Measurements from ENCODE around the gene HTT. TPM values are rescaled to one million over a fixed set of nuclear protein-coding genes. Genes with fewer than 3 reads are reported as not detected.

Gene HTT
- total RNA-seq, 1 experiment from 2014 or later, result 37.4 TPM

DNA sequence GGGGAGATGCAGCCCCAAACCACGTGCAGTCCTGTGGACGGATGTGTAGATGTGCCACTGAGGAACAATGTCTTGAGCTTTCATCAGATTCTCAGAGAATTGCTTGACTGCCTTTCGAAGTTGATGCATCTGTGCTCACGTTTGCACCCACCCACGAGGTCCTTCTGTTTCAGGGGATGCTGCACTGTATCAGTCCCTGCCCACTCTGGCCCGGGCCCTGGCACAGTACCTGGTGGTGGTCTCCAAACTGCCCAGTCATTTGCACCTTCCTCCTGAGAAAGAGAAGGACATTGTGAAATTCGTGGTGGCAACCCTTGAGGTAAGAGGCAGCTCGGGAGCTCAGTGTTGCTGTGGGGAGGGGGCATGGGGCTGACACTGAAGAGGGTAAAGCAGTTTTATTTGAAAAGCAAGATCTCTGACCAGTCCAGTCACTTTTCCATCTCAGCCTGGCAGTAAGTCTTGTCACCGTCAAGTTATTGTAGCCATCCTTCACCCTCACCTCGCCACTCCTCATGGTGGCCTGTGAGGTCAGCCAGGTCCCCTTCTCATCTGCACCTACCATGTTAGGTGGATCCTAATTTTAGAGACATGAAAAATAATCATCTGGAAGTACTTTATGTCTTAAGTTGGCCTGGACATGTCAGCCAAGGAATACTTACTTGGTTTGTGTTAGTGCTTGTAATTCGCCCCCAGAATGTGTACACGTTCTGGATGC, 138.1 kb downstream of the HTT start:
- Histone ChIP-seq H3K4me1 (ENCODE audit: control insufficient read depth in 1 of 2, insufficient read depth in 2 of 2, low read length in 2 of 2) (no peaks in the 10 kb centered on the region), H3K9me3 (ENCODE audit: control insufficient read depth in 1 of 2, insufficient read depth in 1 of 2, low read depth in 1 of 2, low read length in 2 of 2) (no peaks in the 10 kb centered on the region), H3K36me3 (ENCODE audit: control insufficient read depth in 1 of 2, insufficient read depth in 2 of 2, low read length in 2 of 2) (peaks cover 12 to 33% of the 10 kb centered on the region in 2 experiments), H2AFZ (ENCODE audit: low read depth, low read length, poor library complexity, severe bottlenecking) (no peak overlapping the region), H3K79me2 (ENCODE audit: insufficient read depth, low read length) (no peaks in the 10 kb centered on the region), H4K20me1 (ENCODE audit: insufficient read depth) (no peaks in the 10 kb centered on the region), H3K4me2 (ENCODE audit: low read length) (no peak overlapping the region), H3K27ac (ENCODE audit: low read depth, low read length) (no peak overlapping the region), H3K4me3 (replicated peaks in 1 of 2; ENCODE audit: low read depth in 1 of 2, low read length in 2 of 2) (no peak overlapping the region), H3K27me3 (ENCODE audit: insufficient read depth, low read length) (no peaks in the 10 kb centered on the region), H3K9me2 (ENCODE audit: insufficient read depth) (no peaks in the 10 kb centered on the region), H3K9ac (ENCODE audit: low read length) (no peak overlapping the region)
- intact Hi-C loops (cut with micrococcal nuclease), result no loop called here
- no peak for ATAC-seq
- ChIA-PET RAD21 (ENCODE audit: low non-redundant PET in 1 of 2, low total read pairs in 2 of 2, uncharacterized antibody in 2 of 2, unreplicated experiment in 2 of 2) (no interaction called here), POLR2A (no interaction called here), CTCF (no interaction called here)
- DNase-seq (ENCODE audit: low read depth, low spot score), result no peak
- BruUV-seq (replicated peaks), result no TSS peak
- no peak for TF ChIP-seq JUND (IDR thresholded peaks at IDR 0.05)
- no peak for TF ChIP-seq POLR2A (IDR thresholded peaks at IDR 0.05; ENCODE audit: borderline replicate concordance, extremely low read depth, insufficient read depth, insufficient read length)
- no peak for TF ChIP-seq CTCF (IDR thresholded peaks at IDR 0.05 in 2 of 3, conservative IDR thresholded peaks at IDR 0.05 in 1 of 3; ENCODE audit: borderline replicate concordance in 1 of 3, insufficient read depth in 1 of 3, low read depth in 2 of 3, low read length in 2 of 3)
- TF ChIP-seq, protein P1, sequence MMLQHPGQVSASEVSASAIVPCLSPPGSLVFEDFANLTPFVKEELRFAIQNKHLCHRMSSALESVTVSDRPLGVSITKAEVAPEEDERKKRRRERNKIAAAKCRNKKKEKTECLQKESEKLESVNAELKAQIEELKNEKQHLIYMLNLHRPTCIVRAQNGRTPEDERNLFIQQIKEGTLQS (IDR thresholded peaks at IDR 0.05), result no peak
- TF ChIP-seq SRF (IDR thresholded peaks at IDR 0.05; ENCODE audit: low read depth), result no peak
- TF ChIP-seq CEBPB (IDR thresholded peaks at IDR 0.05; ENCODE audit: low read depth), result no peak
- TF ChIP-seq, protein P2, sequence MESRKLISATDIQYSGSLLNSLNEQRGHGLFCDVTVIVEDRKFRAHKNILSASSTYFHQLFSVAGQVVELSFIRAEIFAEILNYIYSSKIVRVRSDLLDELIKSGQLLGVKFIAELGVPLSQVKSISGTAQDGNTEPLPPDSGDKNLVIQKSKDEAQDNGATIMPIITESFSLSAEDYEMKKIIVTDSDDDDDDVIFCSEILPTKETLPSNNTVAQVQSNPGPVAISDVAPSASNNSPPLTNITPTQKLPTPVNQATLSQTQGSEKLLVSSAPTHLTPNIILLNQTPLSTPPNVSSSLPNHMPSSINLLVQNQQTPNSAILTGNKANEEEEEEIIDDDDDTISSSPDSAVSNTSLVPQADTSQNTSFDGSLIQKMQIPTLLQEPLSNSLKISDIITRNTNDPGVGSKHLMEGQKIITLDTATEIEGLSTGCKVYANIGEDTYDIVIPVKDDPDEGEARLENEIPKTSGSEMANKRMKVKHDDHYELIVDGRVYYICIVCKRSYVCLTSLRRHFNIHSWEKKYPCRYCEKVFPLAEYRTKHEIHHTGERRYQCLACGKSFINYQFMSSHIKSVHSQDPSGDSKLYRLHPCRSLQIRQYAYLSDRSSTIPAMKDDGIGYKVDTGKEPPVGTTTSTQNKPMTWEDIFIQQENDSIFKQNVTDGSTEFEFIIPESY (IDR thresholded peaks at IDR 0.05; ENCODE audit: extremely low read depth, insufficient replicate concordance, low read length), result no peak
- no peak for TF ChIP-seq TCF7L2 (IDR thresholded peaks at IDR 0.05; ENCODE audit: borderline replicate concordance, extremely low read depth, insufficient read depth, insufficient read length)
- TF ChIP-seq ELF1 (IDR thresholded peaks at IDR 0.05; ENCODE audit: borderline replicate concordance, low read depth), result no peak
- no peak for TF ChIP-seq SP1 (IDR thresholded peaks at IDR 0.05; ENCODE audit: low read depth)
- no peak for TF ChIP-seq EZH2phosphoT487 (IDR thresholded peaks at IDR 0.05; ENCODE audit: borderline replicate concordance)
- no peak for TF ChIP-seq SIN3A (IDR thresholded peaks at IDR 0.05; ENCODE audit: low read depth)
- TF ChIP-seq CBX3 (IDR thresholded peaks at IDR 0.05; ENCODE audit: low read depth), result no peak
- no peak for TF ChIP-seq ZNF274 (IDR thresholded peaks at IDR 0.05; ENCODE audit: low read depth, low read length)
